ENCODE measurements around the gene ADGRD1. TPM values are rescaled to one million over a fixed set of nuclear protein-coding genes. Genes with fewer than 3 reads are reported as not detected.

Gene ADGRD1
- total RNA-seq, 3 donors from 2014 or later = 11.6 to 47.5 (median 18.7) TPM

DNA sequence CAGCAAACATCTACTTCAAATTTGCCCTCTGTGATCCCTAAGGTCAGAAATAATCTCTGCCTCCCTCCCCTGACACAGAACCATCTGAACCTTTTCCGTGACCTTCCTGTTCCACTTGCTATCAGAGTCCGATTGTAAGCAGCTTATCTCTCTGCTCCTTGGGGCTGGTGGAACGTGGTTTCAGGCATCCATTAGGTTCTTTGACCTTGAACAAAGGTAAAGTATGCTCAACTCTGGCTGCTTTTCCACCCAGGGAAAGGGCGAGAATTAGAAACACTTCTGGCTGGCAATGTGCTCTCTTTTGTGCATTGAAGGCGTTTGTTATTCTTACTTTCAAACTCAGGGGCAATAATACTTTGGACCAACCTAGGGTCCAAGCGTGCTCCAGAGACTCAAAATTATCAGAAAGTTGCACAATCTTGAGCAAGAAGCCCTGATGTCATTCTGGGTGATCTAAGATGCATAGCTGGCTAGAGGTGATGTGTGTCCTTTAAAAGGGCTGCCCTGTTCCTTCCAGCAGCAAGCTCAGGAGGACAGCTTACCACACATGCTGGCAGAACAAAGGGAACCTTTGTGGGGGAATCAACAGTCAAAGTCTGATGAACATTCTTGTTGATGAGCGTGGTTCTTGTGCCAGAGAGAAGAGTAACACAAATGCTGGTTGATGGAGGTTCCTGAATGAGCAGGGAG is 29.8 kb downstream of the ADGRD1 start:
- DNase-seq (ENCODE audit: low spot score in 2 of 2) = no peak
- H3K27me3 ChIP-seq = no peaks in the 10 kb centered on the region
- H3K4me3 ChIP-seq = no peak overlapping the region
- TF ChIP-seq POLR2A (IDR thresholded peaks at IDR 0.05) = no peak
- TF ChIP-seq POLR2AphosphoS5 (IDR thresholded peaks at IDR 0.05) = no peak
- TF ChIP-seq, protein P1, sequence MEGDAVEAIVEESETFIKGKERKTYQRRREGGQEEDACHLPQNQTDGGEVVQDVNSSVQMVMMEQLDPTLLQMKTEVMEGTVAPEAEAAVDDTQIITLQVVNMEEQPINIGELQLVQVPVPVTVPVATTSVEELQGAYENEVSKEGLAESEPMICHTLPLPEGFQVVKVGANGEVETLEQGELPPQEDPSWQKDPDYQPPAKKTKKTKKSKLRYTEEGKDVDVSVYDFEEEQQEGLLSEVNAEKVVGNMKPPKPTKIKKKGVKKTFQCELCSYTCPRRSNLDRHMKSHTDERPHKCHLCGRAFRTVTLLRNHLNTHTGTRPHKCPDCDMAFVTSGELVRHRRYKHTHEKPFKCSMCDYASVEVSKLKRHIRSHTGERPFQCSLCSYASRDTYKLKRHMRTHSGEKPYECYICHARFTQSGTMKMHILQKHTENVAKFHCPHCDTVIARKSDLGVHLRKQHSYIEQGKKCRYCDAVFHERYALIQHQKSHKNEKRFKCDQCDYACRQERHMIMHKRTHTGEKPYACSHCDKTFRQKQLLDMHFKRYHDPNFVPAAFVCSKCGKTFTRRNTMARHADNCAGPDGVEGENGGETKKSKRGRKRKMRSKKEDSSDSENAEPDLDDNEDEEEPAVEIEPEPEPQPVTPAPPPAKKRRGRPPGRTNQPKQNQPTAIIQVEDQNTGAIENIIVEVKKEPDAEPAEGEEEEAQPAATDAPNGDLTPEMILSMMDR (IDR thresholded peaks at IDR 0.05) = no peak
- H3K27ac ChIP-seq = no peak overlapping the region
- no peaks in the 10 kb centered on the region for H3K9me3 ChIP-seq
- intact Hi-C loops (cut with DNase I; ENCODE audit: low total_unique reads) = no loop called here
- H3K36me3 ChIP-seq = no peaks in the 10 kb centered on the region
- H3K4me1 ChIP-seq = no peaks in the 10 kb centered on the region

DNA sequence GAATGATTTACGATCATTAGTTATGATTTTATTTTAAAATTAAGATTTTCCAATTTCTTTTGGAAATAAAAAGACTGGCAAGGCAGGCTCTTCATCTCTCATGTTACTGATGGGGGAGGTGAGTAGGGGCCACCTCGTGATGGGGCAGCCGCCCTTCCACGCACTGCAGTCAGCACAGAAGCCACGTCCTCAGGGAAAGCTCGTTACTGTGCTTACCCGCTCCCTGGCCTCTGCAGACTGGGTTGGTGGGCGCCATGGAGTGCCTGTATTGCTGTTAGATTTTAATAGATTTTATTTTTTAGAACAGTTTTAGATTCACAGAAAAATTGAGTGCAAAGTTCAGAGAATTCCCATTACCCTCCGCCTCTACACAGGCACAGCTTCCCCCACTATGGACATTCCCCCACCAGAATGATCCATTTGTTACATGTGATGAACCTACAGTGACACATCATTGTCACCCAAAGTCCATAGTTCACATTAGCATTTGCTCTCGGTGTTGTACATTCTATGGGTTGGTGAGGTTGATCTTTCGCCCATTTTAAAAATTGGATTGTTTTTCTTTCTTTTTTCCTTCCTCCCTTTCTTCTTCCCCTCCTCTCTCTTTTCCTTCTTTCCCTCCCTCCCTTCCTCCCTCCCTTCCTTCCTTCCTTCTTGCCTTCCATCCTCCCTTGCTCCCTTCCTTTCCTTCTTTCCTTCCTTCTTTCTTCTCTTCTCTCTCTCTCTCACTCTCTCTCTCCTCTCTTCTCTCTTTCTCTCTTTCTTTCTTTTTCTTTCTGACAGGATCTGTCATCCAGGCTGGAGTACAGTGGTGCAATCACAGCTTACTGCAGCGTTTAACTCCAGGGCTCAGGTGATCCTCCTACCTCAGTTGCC is 30.7 kb downstream of the ADGRD1 start:
- no peaks in the 10 kb centered on the region for H3K36me3 ChIP-seq
- H3K27me3 ChIP-seq = no peaks in the 10 kb centered on the region
- intact Hi-C loops (cut with DNase I; ENCODE audit: low total_unique reads) = no loop called here
- H3K4me3 ChIP-seq = no peak overlapping the region
- no peaks in the 10 kb centered on the region for H3K9me3 ChIP-seq
- no peak for DNase-seq (ENCODE audit: low spot score in 2 of 2)
- TF ChIP-seq POLR2A (IDR thresholded peaks at IDR 0.05) (no peak), POLR2AphosphoS5 (IDR thresholded peaks at IDR 0.05) (no peak)
- TF ChIP-seq, protein P1 (IDR thresholded peaks at IDR 0.05) = no peak
- H3K27ac ChIP-seq = no peak overlapping the region
- no peaks in the 10 kb centered on the region for H3K4me1 ChIP-seq

DNA sequence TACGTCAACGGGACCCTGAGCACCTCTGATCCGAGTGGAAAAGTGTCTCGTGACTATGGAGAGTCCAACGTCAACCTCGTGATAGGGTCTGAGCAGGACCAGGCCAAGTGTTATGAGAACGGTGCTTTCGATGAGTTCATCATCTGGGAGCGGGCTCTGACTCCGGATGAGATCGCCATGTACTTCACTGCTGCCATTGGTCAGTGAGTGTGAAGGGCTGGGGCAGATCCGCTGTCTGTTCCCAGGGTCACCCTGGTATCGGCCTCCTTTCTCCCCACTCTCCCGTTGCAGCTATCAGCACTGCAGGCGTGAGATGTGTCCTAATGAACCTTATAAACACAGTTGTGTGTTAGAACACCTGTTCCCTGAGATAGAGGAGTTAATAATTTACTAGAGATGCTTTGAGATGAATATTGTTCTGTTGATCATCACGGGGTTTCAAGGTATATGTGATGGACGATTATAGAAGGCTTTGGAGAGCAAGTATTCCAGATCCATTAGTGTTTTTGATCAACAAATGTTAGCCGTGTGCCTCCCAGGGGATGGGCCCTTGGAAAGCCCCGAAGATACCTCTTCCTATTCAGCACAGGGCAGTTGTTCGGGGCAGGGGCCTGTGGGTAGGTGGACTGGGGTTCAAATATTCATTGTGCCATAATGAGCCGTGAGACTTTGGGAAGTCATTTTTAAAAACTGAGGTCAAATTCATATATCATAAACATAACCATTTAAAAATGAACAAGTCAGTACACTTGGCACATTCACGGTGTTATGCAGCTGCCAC is 33.6 kb downstream of the ADGRD1 start:
- Histone ChIP-seq H3K27ac (no peak overlapping the region), H3K27me3 (no peaks in the 10 kb centered on the region), H3K36me3 (no peaks in the 10 kb centered on the region), H3K9me3 (no peaks in the 10 kb centered on the region), H3K4me1 (no peaks in the 10 kb centered on the region), H3K4me3 (no peak overlapping the region)
- DNase-seq (ENCODE audit: low spot score in 2 of 2) = no peak
- TF ChIP-seq POLR2A (IDR thresholded peaks at IDR 0.05) = no peak
- TF ChIP-seq, protein P1 (IDR thresholded peaks at IDR 0.05) = no peak
- intact Hi-C loops (cut with DNase I; ENCODE audit: low total_unique reads) = no loop called here

DNA sequence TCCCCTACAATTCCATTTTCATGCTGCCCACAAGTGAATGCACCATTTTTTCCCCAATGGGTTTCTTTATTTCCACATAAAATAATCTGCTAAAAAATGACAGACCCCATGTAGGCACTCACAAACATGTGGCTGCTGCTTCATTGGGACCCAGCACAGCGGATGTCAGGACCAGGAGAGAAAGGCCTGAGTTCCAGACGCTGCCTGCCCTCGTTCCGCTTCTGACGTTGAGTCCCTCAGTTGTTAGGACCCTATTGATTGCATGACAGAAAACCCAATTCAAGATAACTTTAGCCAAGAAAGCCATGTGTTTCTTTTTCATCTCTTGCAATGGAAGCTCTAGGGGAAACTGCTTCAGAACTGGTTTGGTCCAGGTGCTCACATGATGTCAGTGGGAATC is 34.6 kb downstream of the ADGRD1 start:
- H3K4me1 ChIP-seq = no peaks in the 10 kb centered on the region
- no peak for DNase-seq (ENCODE audit: low spot score in 2 of 2)
- no peak overlapping the region for H3K27ac ChIP-seq
- H3K36me3 ChIP-seq = no peaks in the 10 kb centered on the region
- no peak overlapping the region for H3K4me3 ChIP-seq
- intact Hi-C loops (cut with DNase I; ENCODE audit: low total_unique reads) = no loop called here
- H3K9me3 ChIP-seq = no peaks in the 10 kb centered on the region
- TF ChIP-seq POLR2AphosphoS5 (IDR thresholded peaks at IDR 0.05) (no peak), POLR2A (IDR thresholded peaks at IDR 0.05) (no peak)
- TF ChIP-seq, protein P1 (IDR thresholded peaks at IDR 0.05) = no peak
- peaks cover 0 to 5% of the 10 kb centered on the region in 2 donors for H3K27me3 ChIP-seq

All from breast epithelium (tissue), 4 donors.